ENCODE data around the gene GRID1. TPM values are rescaled to one million over a fixed set of nuclear protein-coding genes. Genes with fewer than 3 reads are reported as not detected.

Gene GRID1
- total RNA-seq, 1 donor from 2014 or later: 7.1 TPM

- Histone ChIP-seq H3K4me1 (peaks cover 29% of the 10 kb centered on the region), H3K9me3 (no peaks in the 10 kb centered on the region), H3K36me3 (no peaks in the 10 kb centered on the region), H3K4me3 (no peak overlapping the region), H3K27me3 (no peaks in the 10 kb centered on the region), H3K27ac (no peak overlapping the region)
- TF ChIP-seq CTCF (IDR thresholded peaks at IDR 0.05): no peak
- no peak for TF ChIP-seq POLR2AphosphoS5 (IDR thresholded peaks at IDR 0.05; ENCODE audit: insufficient read depth in 1 of 2, low read depth in 1 of 2)
- TF ChIP-seq POLR2A (IDR thresholded peaks at IDR 0.05): no peak
- intact Hi-C loops (cut with DNase I): no loop called here
- peak in 1 of 2 donors; percentile 56 for DNase-seq (ENCODE audit: extremely low spot score in 2 of 2)
These were observed 722.6 kb downstream of the GRID1 start for GRCh38 chr10:85643845-85644525.

- TF ChIP-seq CTCF (IDR thresholded peaks at IDR 0.05) (no peak), POLR2A (IDR thresholded peaks at IDR 0.05) (no peak), POLR2AphosphoS5 (IDR thresholded peaks at IDR 0.05; ENCODE audit: insufficient read depth in 1 of 2, low read depth in 1 of 2) (no peak)
- no peak overlapping the region for H3K4me3 ChIP-seq
- DNase-seq (ENCODE audit: extremely low spot score in 2 of 2): peak in 1 of 2 donors; percentile 37
- no peaks in the 10 kb centered on the region for H3K9me3 ChIP-seq
- peaks cover 29% of the 10 kb centered on the region for H3K4me1 ChIP-seq
- H3K27ac ChIP-seq: no peak overlapping the region
- no peaks in the 10 kb centered on the region for H3K27me3 ChIP-seq
- H3K36me3 ChIP-seq: no peaks in the 10 kb centered on the region
- intact Hi-C loops (cut with DNase I): no loop called here
These were observed 723.3 kb downstream of the GRID1 start for GRCh38 chr10:85643171-85643844.

- Histone ChIP-seq H3K36me3 (no peaks in the 10 kb centered on the region), H3K4me3 (no peak overlapping the region), H3K27ac (peak overlapping the region; percentile 6), H3K27me3 (no peaks in the 10 kb centered on the region), H3K4me1 (peaks cover 29% of the 10 kb centered on the region), H3K9me3 (no peaks in the 10 kb centered on the region)
- intact Hi-C loops (cut with DNase I): no loop called here
- no peak for TF ChIP-seq CTCF (IDR thresholded peaks at IDR 0.05)
- TF ChIP-seq POLR2AphosphoS5 (IDR thresholded peaks at IDR 0.05; ENCODE audit: insufficient read depth in 1 of 2, low read depth in 1 of 2): no peak
- no peak for TF ChIP-seq POLR2A (IDR thresholded peaks at IDR 0.05)
- peak in 1 of 2 donors; percentile 52 for DNase-seq (ENCODE audit: extremely low spot score in 2 of 2)
These were observed 724.0 kb downstream of the GRID1 start for GRCh38 chr10:85642421-85643170.

GRCh38 chr10:85642082-85642420, 724.5 kb downstream of the GRID1 start:
- Histone ChIP-seq H3K27me3 (no peaks in the 10 kb centered on the region), H3K9me3 (no peaks in the 10 kb centered on the region), H3K4me3 (no peak overlapping the region), H3K36me3 (no peaks in the 10 kb centered on the region), H3K4me1 (peaks cover 29% of the 10 kb centered on the region), H3K27ac (peak overlapping the region; percentile 6)
- TF ChIP-seq POLR2AphosphoS5 (IDR thresholded peaks at IDR 0.05; ENCODE audit: insufficient read depth in 1 of 2, low read depth in 1 of 2): no peak
- no peak for TF ChIP-seq POLR2A (IDR thresholded peaks at IDR 0.05)
- no peak for TF ChIP-seq CTCF (IDR thresholded peaks at IDR 0.05)
- intact Hi-C loops (cut with DNase I): no loop called here
- DNase-seq (ENCODE audit: extremely low spot score in 2 of 2): peak in 1 of 2 donors; percentile 79
